Pancreas (tissue), 10 donors: ENCODE measurements around the gene SORCS3. TPM values are rescaled to one million over a fixed set of nuclear protein-coding genes. Genes with fewer than 3 reads are reported as not detected.

Experiments
- ATAC-seq, 4 donors: fragments of 200-7000 bp; cut with Tn5 transposase; one replicate each; pipeline versions ENCODE4 v1.8.0 to v1.9.1; 2020; ENCODE audit warnings: mild to moderate bottlenecking in 4 of 4, moderate library complexity in 4 of 4
- DNase-seq, 6 donors: peaks; one replicate each; pipeline ENCODE4 v3.0.0-alpha.2; 2020
- FAIRE-seq: peaks from 2 replicates; lab custom pipeline; 2012; peaks lifted over from hg19 to GRCh38; lab: Jason Lieb, UNC
- H3K27ac ChIP-seq, 4 donors: fragments of 200-600 bp; sonication (generic); 1 replicate in 3 of 4; 2 replicates in 1 of 4; pipeline versions ENCODE4 v1.5.0 to v1.8.0; 2020
- H3K27me3 ChIP-seq, 4 donors: fragments of 200-600 bp; one replicate each; pipeline ENCODE4 v1.8.0; 2021
- H3K36me3 ChIP-seq, 3 donors: fragments of 200-600 bp; sonication (generic) in 1 of 3; one replicate each; pipeline versions ENCODE4 v1.5.0 to v1.8.0; 2020 to 2021
- H3K4me1 ChIP-seq, 3 donors: fragments of 200-600 bp; one replicate each; pipeline ENCODE4 v1.8.0; 2021
- H3K4me3 ChIP-seq, 4 donors: fragments of 200-600 bp; sonication (generic) in 2 of 4; one replicate each; pipeline versions ENCODE4 v1.5.0 to v1.8.0; 2020 to 2021
- H3K9me3 ChIP-seq, 4 donors: fragments of 200-600 bp; one replicate each; pipeline ENCODE4 v1.8.0; 2021
- CTCF ChIP-seq, 4 donors: fragments of 200-600 bp; sonication (generic) in 3 of 4; IDR thresholded peaks; one replicate each; pipeline versions ENCODE4 v1.5.0 to v1.8.0; 2021; ENCODE audit warnings: antibody characterized with exemption in 4 of 4
- WGBS, 2 donors: extraction: QIAGEN DNeasy Blood & Tissue Kit; methylation state at CpG; one replicate each; pipeline ENCODE4 v1.1.7; 2013; 5-methylcytosine and 5-hydroxymethylcytosine counted together
- intact Hi-C, 3 donors: fragments of 100-400 bp; cut with DNase I; formaldehyde crosslinking; loops; one replicate each; pipeline versions ENCODE4 v1.11.1 to v1.14.2; 2022
- polyA plus RNA-seq, 2 donors: library from polyadenylated mRNA; stranded (reverse); fragments of 200-250 nt; gene quantifications; one replicate each; pipeline ENCODE4 v1.2.3, GENCODE V29; 2013
- total RNA-seq, 6 donors: library from RNA; stranded (reverse); fragmentation: NEBNext Ultra II Directional in 4 of 6; extraction: Animal tissue kit (Norgen Biotek cat#: 25700) in 4 of 6; gene quantifications; one replicate each; pipeline versions ENCODE4 v1.2.1 to v1.2.4, GENCODE V29; 2021 to 2023
- donor health status: healthy with polysubstance abuse.
- donor health status: DM: no; HTN: no; CAD: no; lungs with moderate emphysema.
- donor health status: DM: no; HTN: no; CAD: no.
- donor health status: control.
- donor health status: control.
- donor health status: Bipolar disorder and iron deficiency.
- donor health status: DM: yes; HTN: yes; CAD: no.
- donor health status: DM: no; HTN: no; CAD: no.
- donor health status: DM: no; HTN: no; CAD: no.
- donor health status: DM: yes; HTN: yes; CAD: no.

The SORCS3 gene
- total and polyA plus RNA-seq, 8 donors = 0.02 TPM; not detected in 7

GRCh38 chr10:105258036-105258673, 617.1 kb downstream of the SORCS3 start:
- no peak overlapping the region for H3K4me3 ChIP-seq
- TF ChIP-seq CTCF (IDR thresholded peaks at IDR 0.05) = no peak
- FAIRE-seq = no peak
- H3K4me1 ChIP-seq = no peaks in the 10 kb centered on the region
- no peaks in the 10 kb centered on the region for H3K9me3 ChIP-seq
- H3K27me3 ChIP-seq = no peaks in the 10 kb centered on the region
- intact Hi-C loops = no loop called here
- no peak for ATAC-seq
- no peak overlapping the region for H3K27ac ChIP-seq
- no peak for DNase-seq
- WGBS, 2 donors = 86 to 92% methylated on average over 3 of the region's 3 CpGs
- H3K36me3 ChIP-seq = no peaks in the 10 kb centered on the region

GRCh38 chr10:105258674-105259065, 617.6 kb downstream of the SORCS3 start:
- TF ChIP-seq CTCF (IDR thresholded peaks at IDR 0.05) = no peak
- intact Hi-C loops = no loop called here
- no peaks in the 10 kb centered on the region for H3K9me3 ChIP-seq
- ATAC-seq = no peak
- no peaks in the 10 kb centered on the region for H3K4me1 ChIP-seq
- 41 to 53% methylated on average over 1 of the region's 1 CpG for WGBS, 2 donors
- no peak overlapping the region for H3K27ac ChIP-seq
- no peak overlapping the region for H3K4me3 ChIP-seq
- FAIRE-seq = no peak
- H3K27me3 ChIP-seq = no peaks in the 10 kb centered on the region
- no peak for DNase-seq
- no peaks in the 10 kb centered on the region for H3K36me3 ChIP-seq

- no peak for DNase-seq
- Histone ChIP-seq H3K36me3 (no peaks in the 10 kb centered on the region), H3K27me3 (no peaks in the 10 kb centered on the region), H3K27ac (no peak overlapping the region), H3K4me3 (no peak overlapping the region), H3K4me1 (no peaks in the 10 kb centered on the region), H3K9me3 (no peaks in the 10 kb centered on the region)
- TF ChIP-seq CTCF (IDR thresholded peaks at IDR 0.05) = no peak
- FAIRE-seq = no peak
- 65 to 68% methylated on average over 2 of the region's 2 CpGs for WGBS, 2 donors
- ATAC-seq = no peak
- intact Hi-C loops = no loop called here
These were observed 618.1 kb downstream of the SORCS3 start for GRCh38 chr10:105259201-105259600.

- Histone ChIP-seq H3K4me1 (no peaks in the 10 kb centered on the region), H3K27me3 (no peaks in the 10 kb centered on the region), H3K9me3 (no peaks in the 10 kb centered on the region), H3K36me3 (no peaks in the 10 kb centered on the region), H3K4me3 (no peak overlapping the region), H3K27ac (no peak overlapping the region)
- 54 to 70% methylated on average over 2 of the region's 2 CpGs for WGBS, 2 donors
- TF ChIP-seq CTCF (IDR thresholded peaks at IDR 0.05) = no peak
- intact Hi-C loops = no loop called here
- no peak for DNase-seq
- no peak for FAIRE-seq
- no peak for ATAC-seq
These were observed 621.6 kb downstream of the SORCS3 start for GRCh38 chr10:105262666-105263065.

- 73 to 75% methylated on average over 7 of the region's 7 CpGs for WGBS, 2 donors
These were observed 626.0 kb downstream of the SORCS3 start for GRCh38 chr10:105266966-105267539.

More at GRCh38 chr10:105266966-105267539, 626.0 kb downstream of the SORCS3 start:
- Histone ChIP-seq H3K4me1 (no peaks in the 10 kb centered on the region), H3K27ac (no peak overlapping the region), H3K9me3 (no peaks in the 10 kb centered on the region), H3K36me3 (no peaks in the 10 kb centered on the region), H3K4me3 (no peak overlapping the region), H3K27me3 (peaks cover 0 to 5% (median 0%) of the 10 kb centered on the region in 4 donors)
- FAIRE-seq (no peak), DNase-seq (no peak), ATAC-seq (no peak)
- intact Hi-C loops = no loop called here
- no peak for TF ChIP-seq CTCF (IDR thresholded peaks at IDR 0.05)
